GM12865 (cell line): Measurements from ENCODE around the gene SFMBT2.

Source experiments
- DNase-seq: peaks from one replicate; pipeline ENCODE4 v3.0.0; 2010; ENCODE audit warnings: low read depth
- H3K4me3 ChIP-seq: 2 replicates; pipeline ENCODE4 v1.5.1; 2011; ENCODE audit warnings: mild to moderate bottlenecking, low read depth, low read length, control low read depth
- TF ChIP-seq, protein P1 (sequence below): IDR thresholded peaks from 2 replicates; pipeline ENCODE4 v1.5.1; 2011; ENCODE audit warnings: low read length, control low read depth, low read depth, inconsistent platforms; ENCODE audit not compliant: insufficient read depth; ENCODE audit errors: missing control alignments

SFMBT2 gene

GRCh38 chr10:7164955-7165354, 245.9 kb downstream of the SFMBT2 start:
- TF ChIP-seq, protein P1, sequence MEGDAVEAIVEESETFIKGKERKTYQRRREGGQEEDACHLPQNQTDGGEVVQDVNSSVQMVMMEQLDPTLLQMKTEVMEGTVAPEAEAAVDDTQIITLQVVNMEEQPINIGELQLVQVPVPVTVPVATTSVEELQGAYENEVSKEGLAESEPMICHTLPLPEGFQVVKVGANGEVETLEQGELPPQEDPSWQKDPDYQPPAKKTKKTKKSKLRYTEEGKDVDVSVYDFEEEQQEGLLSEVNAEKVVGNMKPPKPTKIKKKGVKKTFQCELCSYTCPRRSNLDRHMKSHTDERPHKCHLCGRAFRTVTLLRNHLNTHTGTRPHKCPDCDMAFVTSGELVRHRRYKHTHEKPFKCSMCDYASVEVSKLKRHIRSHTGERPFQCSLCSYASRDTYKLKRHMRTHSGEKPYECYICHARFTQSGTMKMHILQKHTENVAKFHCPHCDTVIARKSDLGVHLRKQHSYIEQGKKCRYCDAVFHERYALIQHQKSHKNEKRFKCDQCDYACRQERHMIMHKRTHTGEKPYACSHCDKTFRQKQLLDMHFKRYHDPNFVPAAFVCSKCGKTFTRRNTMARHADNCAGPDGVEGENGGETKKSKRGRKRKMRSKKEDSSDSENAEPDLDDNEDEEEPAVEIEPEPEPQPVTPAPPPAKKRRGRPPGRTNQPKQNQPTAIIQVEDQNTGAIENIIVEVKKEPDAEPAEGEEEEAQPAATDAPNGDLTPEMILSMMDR, result no peak
- H3K4me3 ChIP-seq, result no peak overlapping the region
- no peak for DNase-seq

DNA sequence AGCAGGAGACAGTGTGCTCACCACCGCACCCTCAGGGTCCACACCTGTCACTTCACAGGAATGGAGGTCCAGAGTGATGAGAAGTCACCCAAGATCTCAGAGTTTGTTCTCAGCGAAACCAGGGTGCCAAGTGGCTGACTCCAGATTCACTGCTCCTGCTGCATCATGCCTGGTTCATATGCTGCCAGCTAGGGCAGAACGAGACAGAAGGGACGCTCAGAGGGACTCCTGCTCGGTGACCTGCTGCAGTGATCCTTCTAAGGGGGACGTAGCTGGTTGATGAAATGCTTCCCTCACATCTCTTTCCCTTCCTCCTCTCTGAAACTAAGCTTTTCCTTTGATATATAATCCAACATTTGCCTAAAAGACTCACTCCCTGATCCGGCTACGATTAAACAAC, 248.5 kb downstream of the SFMBT2 start:
- no peak for DNase-seq
- no peak overlapping the region for H3K4me3 ChIP-seq
- TF ChIP-seq, protein P1, result no peak

DNA sequence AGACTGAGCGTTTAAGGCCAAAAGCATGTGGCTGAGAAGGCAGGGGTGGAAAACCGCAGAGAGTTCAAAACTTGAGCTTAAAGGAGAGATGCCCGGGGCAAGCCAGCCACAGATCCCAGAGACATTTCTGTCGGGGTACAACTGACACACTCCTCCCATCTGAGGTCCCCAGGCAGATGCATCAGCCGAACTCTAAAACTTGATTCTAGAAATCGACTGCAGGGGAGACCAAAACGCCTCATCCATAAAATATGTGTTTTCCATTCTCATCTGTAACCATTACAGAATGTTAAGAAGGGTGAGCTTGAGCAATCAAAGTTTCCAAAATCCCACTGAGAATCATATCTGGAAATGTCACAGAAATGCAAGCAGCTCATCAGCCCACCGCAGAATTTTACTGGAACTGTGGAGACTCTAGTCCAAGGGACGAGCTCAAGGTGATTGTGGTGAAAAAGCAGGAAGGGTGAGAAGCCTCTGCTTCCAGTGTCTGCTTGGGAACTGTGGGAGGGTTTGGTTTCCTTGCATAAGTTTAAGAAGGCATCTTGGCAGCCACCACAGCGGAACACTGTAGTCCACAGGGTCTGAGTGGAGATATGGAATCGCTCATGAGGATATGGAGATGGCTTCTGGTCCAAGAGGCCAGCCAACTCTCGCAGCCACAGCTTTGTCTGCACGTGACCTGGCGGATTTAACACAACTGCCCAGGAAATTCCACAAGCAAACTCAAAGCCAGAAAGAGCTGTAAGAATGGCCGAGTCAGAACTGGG, 249.2 kb downstream of the SFMBT2 start:
- no peak for DNase-seq
- TF ChIP-seq, protein P1, result no peak
- no peak overlapping the region for H3K4me3 ChIP-seq

DNA sequence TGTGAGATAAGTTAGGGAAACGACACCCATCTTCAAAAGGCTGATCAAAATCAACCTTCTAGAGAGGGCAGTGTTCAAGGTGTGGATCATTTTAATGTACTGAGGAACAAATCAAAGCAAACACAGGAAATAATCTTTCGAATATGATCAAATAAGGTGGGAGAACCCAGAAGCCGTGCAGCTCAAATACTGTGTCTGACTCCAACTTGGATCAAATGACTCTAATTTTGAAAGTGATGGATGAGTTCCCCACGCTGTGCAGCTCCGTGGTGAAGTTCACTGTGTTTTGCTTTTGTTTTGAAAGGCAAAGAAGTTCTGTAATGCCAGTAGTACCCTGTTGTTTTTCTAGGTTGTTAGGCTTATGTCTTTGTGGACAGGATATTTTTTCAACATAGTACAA, 250.9 kb downstream of the SFMBT2 start:
- H3K4me3 ChIP-seq, result no peak overlapping the region
- DNase-seq, result no peak
- TF ChIP-seq, protein P1, result no peak

DNA sequence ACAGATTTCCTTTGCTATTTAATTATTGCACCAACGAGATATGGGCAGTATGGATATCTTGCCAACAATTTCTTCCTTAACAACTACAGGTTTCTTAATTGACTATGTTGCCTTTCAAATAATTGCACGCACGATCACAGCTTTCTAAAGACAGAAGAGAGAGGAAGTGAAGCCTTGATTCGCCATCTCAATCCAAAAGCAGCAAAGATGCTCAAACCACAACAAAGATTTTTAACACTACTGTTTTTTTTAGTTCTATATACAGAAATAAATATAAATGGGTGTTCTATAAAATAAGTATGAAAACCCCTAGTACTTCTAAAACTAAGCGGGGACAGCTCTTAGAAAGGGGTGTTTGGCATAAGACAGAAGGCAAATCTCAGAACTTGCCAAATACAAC, 251.3 kb downstream of the SFMBT2 start:
- TF ChIP-seq, protein P1, result no peak
- H3K4me3 ChIP-seq, result no peak overlapping the region
- no peak for DNase-seq

GRCh38 chr10:7157091-7157490, 253.7 kb downstream of the SFMBT2 start:
- no peak for DNase-seq
- H3K4me3 ChIP-seq, result no peak overlapping the region
- TF ChIP-seq, protein P1, result no peak

DNA sequence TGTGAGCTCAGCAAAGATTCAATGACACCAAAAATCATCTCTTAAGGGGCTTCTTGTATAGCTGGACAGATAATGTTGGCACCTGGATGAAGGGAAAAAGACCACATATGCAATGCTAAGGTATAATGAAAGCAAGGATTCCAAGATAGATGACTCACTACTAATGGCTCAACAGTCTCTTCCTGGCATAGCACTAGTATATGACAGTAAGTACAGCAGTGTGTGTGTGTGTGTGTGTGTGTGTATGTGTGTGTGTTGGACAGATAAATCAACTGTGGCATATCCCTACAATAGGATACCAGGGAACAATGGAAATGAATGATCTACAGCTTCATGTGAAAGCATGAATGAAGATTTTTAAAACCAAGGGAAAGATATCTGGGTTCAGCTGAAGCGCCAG, 257.1 kb downstream of the SFMBT2 start:
- H3K4me3 ChIP-seq, result no peak overlapping the region
- DNase-seq, result no peak
- TF ChIP-seq, protein P1, result no peak
